Activated naive CD8-positive, alpha-beta T cell treated with anti-CD3 and anti-CD28 coated beads for 36 hours (primary cell): Measurements from ENCODE around the gene ARPC5L. TPM values are rescaled to one million over a fixed set of nuclear protein-coding genes. Genes with fewer than 3 reads are reported as not detected.

Source experiments
- DNase-seq: peaks from one replicate; pipeline ENCODE4 v3.0.0; 2021
- H3K27ac Mint-ChIP-seq: one replicate; pipeline ENCODE4 v1.8.0; 2022; ENCODE audit warnings: mild to moderate bottlenecking, moderate library complexity, mixed read lengths
- H3K27me3 Mint-ChIP-seq: one replicate; pipeline ENCODE4 v1.8.0; 2022; ENCODE audit warnings: mild to moderate bottlenecking, mixed read lengths
- H3K36me3 Mint-ChIP-seq: one replicate; pipeline ENCODE4 v1.8.0; 2021; ENCODE audit warnings: mild to moderate bottlenecking, mixed read lengths
- H3K4me1 Mint-ChIP-seq: one replicate; pipeline ENCODE4 v1.8.0; 2021; ENCODE audit warnings: mixed read lengths
- H3K4me3 Mint-ChIP-seq: one replicate; pipeline ENCODE4 v1.8.0; 2022; ENCODE audit warnings: mild to moderate bottlenecking, moderate library complexity, mixed read lengths
- H3K9me3 Mint-ChIP-seq: one replicate; pipeline ENCODE4 v1.8.0; 2022; ENCODE audit warnings: mixed read lengths
- total RNA-seq, 2 experiments: library from RNA; stranded (reverse); gene quantifications; one replicate each; pipeline ENCODE4 v1.2.3, GENCODE V29; 2021

The ARPC5L gene
- total RNA-seq, 2 experiments from 2014 or later, result 102 to 104 TPM

GRCh38 chr9:124853605-124854143 lies 8.3 kb upstream of the ARPC5L start:
- H3K4me3 Mint-ChIP-seq, result no peak overlapping the region

GRCh38 chr9:124854161-124854560 lies 7.8 kb upstream of the ARPC5L start:
- no peak overlapping the region for H3K4me3 Mint-ChIP-seq
- H3K36me3 Mint-ChIP-seq, result peaks cover 25% of the 10 kb centered on the region
- H3K27me3 Mint-ChIP-seq, result peaks cover 7% of the 10 kb centered on the region
- no peak for DNase-seq
- H3K9me3 Mint-ChIP-seq, result no peaks in the 10 kb centered on the region
- H3K27ac Mint-ChIP-seq, result no peak overlapping the region
- peaks cover 22% of the 10 kb centered on the region for H3K4me1 Mint-ChIP-seq

More at GRCh38 chr9:124853605-124854143, 8.3 kb upstream of the ARPC5L start:
- peaks cover 19% of the 10 kb centered on the region for H3K4me1 Mint-ChIP-seq
- peaks cover 10% of the 10 kb centered on the region for H3K27me3 Mint-ChIP-seq
- no peak overlapping the region for H3K27ac Mint-ChIP-seq
- DNase-seq, result no peak
- peaks cover 20% of the 10 kb centered on the region for H3K36me3 Mint-ChIP-seq
- H3K9me3 Mint-ChIP-seq, result no peaks in the 10 kb centered on the region

- no peak overlapping the region for H3K4me3 Mint-ChIP-seq
- H3K27ac Mint-ChIP-seq, result no peak overlapping the region
- H3K9me3 Mint-ChIP-seq, result no peaks in the 10 kb centered on the region
- no peak for DNase-seq
- peaks cover 32% of the 10 kb centered on the region for H3K36me3 Mint-ChIP-seq
- peaks cover 29% of the 10 kb centered on the region for H3K4me1 Mint-ChIP-seq
- H3K27me3 Mint-ChIP-seq, result peaks cover 7% of the 10 kb centered on the region
Observed at GRCh38 chr9:124854822-124855221, 7.1 kb upstream of the ARPC5L start.

- Mint-ChIP-seq H3K9me3 (no peaks in the 10 kb centered on the region), H3K27ac (no peak overlapping the region), H3K4me1 (peaks cover 36% of the 10 kb centered on the region), H3K36me3 (peaks cover 39% of the 10 kb centered on the region), H3K4me3 (no peak overlapping the region), H3K27me3 (peaks cover 7% of the 10 kb centered on the region)
- no peak for DNase-seq
Observed at GRCh38 chr9:124855566-124855943, 6.4 kb upstream of the ARPC5L start.

GRCh38 chr9:124855944-124856765 lies 5.8 kb upstream of the ARPC5L start:
- Mint-ChIP-seq H3K27ac (no peak overlapping the region), H3K4me1 (peaks cover 37% of the 10 kb centered on the region)
- no peak for DNase-seq

GRCh38 chr9:124857533-124858162 lies 4.3 kb upstream of the ARPC5L start:
- H3K27me3 Mint-ChIP-seq, result no peaks in the 10 kb centered on the region
- H3K36me3 Mint-ChIP-seq, result peaks cover 51% of the 10 kb centered on the region
- H3K27ac Mint-ChIP-seq, result peak overlapping the region; percentile 63
- DNase-seq, result no peak
- H3K9me3 Mint-ChIP-seq, result no peaks in the 10 kb centered on the region
- peak overlapping the region; percentile 53 for H3K4me3 Mint-ChIP-seq
- peaks cover 34% of the 10 kb centered on the region for H3K4me1 Mint-ChIP-seq

More at GRCh38 chr9:124855944-124856765, 5.8 kb upstream of the ARPC5L start:
- H3K4me3 Mint-ChIP-seq, result no peak overlapping the region
- H3K9me3 Mint-ChIP-seq, result no peaks in the 10 kb centered on the region
- peaks cover 45% of the 10 kb centered on the region for H3K36me3 Mint-ChIP-seq
- peaks cover 4% of the 10 kb centered on the region for H3K27me3 Mint-ChIP-seq

- Mint-ChIP-seq H3K4me3 (peak overlapping the region; percentile 91), H3K27ac (peak overlapping the region; percentile 45), H3K27me3 (no peaks in the 10 kb centered on the region), H3K36me3 (peaks cover 51% of the 10 kb centered on the region), H3K9me3 (no peaks in the 10 kb centered on the region), H3K4me1 (peaks cover 33% of the 10 kb centered on the region)
- no peak for DNase-seq
Observed at GRCh38 chr9:124858330-124859046, 3.4 kb upstream of the ARPC5L start.

DNA sequence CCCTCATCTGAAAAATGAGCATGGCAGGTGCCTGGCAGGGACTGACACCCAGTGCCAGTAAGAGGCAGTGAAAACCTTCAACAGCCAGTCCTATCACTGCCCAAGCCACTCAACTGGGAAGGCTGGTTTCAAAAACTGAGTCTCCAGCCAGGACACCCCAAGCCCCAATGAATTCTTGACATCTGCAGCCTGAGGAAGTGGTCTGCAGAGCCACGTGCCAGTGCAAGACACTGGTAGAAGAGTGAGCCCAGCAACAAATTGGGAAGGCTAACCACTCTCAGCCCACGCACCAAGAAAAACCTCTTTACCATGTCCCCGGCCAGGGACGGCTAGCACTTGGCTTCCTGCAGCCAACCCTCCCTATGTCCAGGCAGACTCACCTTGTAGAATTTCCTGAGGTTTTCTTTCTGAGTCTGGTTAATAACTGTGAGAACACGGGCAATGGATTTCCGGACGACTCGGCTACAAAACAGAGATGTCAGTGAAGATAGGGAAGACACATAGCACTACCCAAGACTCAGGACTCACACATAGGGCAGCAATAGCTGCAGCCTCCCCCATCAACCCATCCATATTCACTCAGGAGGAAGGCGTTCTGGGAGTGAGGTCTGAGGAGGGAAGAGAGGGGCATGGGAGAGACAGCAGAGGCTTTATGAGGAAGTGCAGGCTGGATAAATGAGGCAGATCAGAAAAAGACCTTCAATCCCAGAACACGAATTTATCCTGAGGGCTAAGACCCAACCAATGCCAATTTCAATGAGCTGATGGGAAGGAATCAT lies 1.9 kb upstream of the ARPC5L start:
- Mint-ChIP-seq H3K4me3 (peak overlapping the region; percentile 91), H3K27ac (peak overlapping the region; percentile 96), H3K36me3 (peaks cover 51% of the 10 kb centered on the region), H3K9me3 (no peaks in the 10 kb centered on the region), H3K4me1 (peaks cover 36% of the 10 kb centered on the region), H3K27me3 (no peaks in the 10 kb centered on the region)
- DNase-seq, result no peak

GRCh38 chr9:124860582-124861341 lies 1.2 kb upstream of the ARPC5L start:
- H3K4me3 Mint-ChIP-seq, result peak overlapping the region; percentile 91
- no peaks in the 10 kb centered on the region for H3K9me3 Mint-ChIP-seq

DNA sequence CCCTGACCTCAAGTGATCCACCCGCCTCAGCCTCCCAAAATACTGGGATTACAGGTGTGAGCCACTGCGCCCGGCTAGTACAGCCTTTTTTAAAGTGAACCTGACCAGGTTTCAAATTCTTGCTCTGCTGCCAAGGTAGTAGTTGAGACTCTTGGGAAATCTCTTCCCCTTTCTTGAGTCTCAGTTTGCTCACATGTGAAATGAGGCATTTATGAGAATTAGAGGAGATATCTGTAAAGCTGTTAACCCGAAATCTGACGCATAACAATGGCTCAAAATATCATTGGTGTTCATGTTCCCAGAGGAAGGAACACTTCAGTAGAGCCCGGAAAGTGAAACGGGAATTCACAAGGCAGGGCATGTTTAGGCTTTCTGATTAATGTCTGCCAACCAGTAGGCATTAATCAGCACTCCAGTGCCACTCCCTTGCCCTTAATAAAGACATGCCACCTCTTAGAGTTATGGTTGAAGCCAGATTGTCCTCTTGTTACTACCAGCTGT lies 1.5 kb downstream of the ARPC5L start:
- peak overlapping the region; percentile 22 for H3K4me3 Mint-ChIP-seq
- no peaks in the 10 kb centered on the region for H3K9me3 Mint-ChIP-seq
- H3K36me3 Mint-ChIP-seq, result peaks cover 46% of the 10 kb centered on the region
- H3K27ac Mint-ChIP-seq, result peak overlapping the region; percentile 29
- H3K4me1 Mint-ChIP-seq, result peaks cover 33% of the 10 kb centered on the region
- no peak for DNase-seq
- no peaks in the 10 kb centered on the region for H3K27me3 Mint-ChIP-seq

More at GRCh38 chr9:124860582-124861341, 1.2 kb upstream of the ARPC5L start:
- Mint-ChIP-seq H3K4me1 (peaks cover 36% of the 10 kb centered on the region), H3K27ac (peak overlapping the region; percentile 96), H3K27me3 (no peaks in the 10 kb centered on the region), H3K36me3 (peaks cover 51% of the 10 kb centered on the region)
- DNase-seq, result no peak

- Mint-ChIP-seq H3K9me3 (no peaks in the 10 kb centered on the region), H3K4me1 (peaks cover 40% of the 10 kb centered on the region), H3K27me3 (peaks cover 3% of the 10 kb centered on the region), H3K4me3 (peak overlapping the region; percentile 97), H3K36me3 (peaks cover 53% of the 10 kb centered on the region), H3K27ac (peak overlapping the region; percentile 98)
- peak; percentile 98 for DNase-seq
Observed at GRCh38 chr9:124868511-124869465, 6.9 kb downstream of the ARPC5L start.

- peaks cover 40% of the 10 kb centered on the region for H3K4me1 Mint-ChIP-seq
- peak; percentile 49 for DNase-seq
- no peaks in the 10 kb centered on the region for H3K9me3 Mint-ChIP-seq
Observed at GRCh38 chr9:124869466-124869985, 7.6 kb downstream of the ARPC5L start.

More at GRCh38 chr9:124869466-124869985, 7.6 kb downstream of the ARPC5L start:
- peaks cover 3% of the 10 kb centered on the region for H3K27me3 Mint-ChIP-seq
- peak overlapping the region; percentile 97 for H3K4me3 Mint-ChIP-seq
- peaks cover 55% of the 10 kb centered on the region for H3K36me3 Mint-ChIP-seq
- peak overlapping the region; percentile 98 for H3K27ac Mint-ChIP-seq
